GM04503 (cell line): ENCODE results near the gene INTS13.
"Not testable (repeated sequence)": the region's sequence is repeated elsewhere in the genome, so short reads cannot be mapped to it uniquely, and the experiment has no call there.

Source experiments
- DNase-seq: peaks from one replicate; pipeline ENCODE4 v3.0.0-alpha.2; 2012; ENCODE audit warnings: low read depth

The INTS13 gene

DNA sequence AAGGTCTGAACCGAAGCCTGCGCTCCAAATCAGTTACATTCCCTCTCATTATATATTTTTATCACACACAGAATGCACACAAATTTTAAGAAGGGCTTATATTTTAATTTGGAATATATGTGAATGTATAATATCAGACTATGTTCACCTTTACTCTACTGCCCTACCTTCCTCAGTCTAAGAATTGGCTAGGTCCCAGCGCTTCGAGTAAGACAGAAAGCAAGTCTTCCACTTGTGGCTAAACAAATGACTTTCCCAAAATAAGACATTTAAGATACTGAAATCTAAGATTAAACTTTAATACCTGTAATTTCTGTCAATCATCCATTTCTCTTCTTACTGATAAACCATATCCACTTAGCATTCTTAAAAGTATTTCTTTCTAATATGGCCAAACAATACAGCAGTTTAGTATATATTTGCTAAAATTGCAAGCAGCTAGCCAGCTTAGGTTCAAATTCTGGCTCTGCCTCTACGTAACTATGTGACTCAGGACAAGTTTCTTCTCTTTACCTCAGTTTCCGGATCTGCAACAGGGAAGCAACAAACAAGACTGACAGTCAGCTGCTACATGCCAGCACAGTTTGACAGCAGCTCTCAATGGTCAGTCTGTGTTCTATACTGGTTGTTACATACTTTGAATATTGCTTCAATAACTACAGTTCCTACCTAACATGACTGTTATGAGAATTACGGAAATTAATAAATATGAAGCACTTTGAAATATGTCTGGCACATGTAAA is 2.0 kb downstream of the INTS13 start:
- DNase-seq = no peak

DNA sequence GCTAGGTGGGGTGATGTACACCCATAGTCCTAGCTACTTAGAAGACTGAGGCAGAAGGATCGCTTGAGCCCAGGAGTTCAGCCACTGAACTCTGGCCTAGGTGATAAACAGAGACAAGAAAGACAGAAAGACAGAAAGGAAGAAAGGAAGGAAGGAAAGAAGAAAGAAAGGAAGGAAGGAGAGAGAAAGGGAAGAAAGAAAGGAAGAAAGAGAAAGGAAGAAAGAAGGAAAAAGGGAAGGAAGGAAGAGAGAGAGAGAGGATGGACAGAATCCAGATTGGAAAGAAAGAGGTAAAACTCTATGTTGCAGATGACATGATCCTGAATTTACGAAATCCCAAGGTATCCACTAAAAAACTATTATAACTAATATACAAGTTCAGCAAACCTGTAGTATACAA is 8.2 kb downstream of the INTS13 start:
- DNase-seq = no peak

DNA sequence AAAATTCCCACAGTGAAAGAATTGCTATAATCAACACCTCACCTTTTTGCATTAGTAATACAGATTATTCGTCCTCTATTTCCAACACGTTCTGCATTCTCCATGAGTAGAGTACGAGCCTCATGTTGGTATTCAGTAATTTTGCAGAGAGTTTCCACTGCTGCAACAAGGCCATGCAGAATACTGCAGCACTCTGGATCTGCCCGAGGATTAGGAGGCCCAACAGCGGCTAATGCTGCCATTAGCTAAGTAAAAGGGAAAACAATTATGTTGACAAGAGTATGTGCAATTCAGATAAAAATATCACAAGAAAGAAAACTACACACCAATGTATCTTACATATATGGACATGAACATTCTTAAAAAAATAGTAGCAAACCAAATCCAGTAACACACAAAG is 9.1 kb downstream of the INTS13 start:
- no peak for DNase-seq

DNA sequence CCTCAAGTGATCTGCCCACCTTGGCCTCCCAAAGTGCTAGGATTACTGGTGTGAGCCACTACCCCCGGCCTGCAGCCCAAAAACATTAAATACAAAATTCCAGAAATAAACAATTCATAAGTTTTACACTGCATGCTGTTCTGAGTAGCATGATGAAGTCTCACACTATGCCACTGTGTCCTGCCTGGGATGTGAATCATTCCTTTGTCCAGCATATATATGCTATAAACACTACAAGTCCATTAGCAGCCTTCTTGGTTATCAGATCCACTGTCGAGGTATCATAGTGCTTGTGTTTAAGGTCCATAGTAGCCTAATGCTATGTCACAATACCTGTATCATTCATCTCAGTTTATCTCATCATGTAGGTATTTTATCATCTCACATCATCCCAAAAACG is 15.9 kb downstream of the INTS13 start:
- DNase-seq = no peak

DNA sequence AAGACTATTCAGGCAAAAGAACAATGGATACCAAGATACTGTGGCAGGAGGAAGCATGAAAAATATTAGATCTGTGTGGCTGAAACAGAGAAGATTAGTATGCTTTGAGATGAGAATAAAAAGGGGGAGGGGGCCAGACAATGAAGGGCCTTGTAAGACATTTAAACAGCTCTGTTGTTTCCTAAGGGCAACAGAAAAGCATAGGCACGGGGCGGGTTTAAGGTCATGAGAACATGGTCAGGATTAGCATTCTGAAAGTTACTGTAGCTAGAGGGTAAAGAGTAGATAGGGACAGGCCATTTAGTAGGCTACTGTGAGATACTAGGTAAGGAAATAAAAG is 18.6 kb downstream of the INTS13 start:
- no peak for DNase-seq

DNA sequence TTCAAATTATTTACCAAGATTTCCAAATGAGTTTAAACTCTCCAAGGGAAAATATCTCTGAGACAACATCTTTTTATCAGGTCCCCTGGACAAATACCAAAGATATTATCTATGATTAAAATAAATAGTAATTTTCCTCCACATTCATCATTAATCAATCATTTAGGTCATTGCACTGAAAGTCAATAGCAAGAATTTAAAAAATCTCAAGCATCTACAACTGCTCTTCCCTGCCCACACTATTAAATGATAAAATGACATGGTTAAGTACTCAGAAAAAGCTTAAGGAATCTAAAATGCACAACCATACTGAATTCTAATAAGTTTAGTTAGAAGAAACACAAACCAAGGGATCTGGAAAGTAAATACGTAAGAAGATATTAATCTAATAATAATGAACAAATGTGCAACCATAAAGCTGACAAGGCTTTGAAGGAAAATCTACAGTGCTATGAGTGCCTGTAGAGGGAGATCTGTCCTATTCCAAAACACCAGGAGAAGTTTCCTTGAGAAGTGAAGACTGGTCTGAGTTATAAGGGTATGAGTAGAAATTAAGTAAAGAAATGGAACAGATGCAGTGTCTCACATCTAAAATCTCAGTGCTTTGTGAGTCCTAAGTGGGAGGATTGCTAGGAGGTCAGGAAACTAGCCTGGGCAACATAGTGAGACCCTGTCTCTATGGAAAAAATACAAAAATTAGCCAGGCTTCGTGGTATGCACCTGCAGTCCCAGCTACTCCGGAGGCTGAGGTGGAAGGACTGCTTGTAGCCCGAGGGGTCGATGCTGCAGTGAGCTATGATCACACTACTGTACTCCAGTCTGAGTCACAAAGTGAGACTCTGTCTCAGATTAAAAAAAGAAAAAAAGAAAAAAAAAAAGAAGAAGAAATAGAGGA is 19.2 kb downstream of the INTS13 start:
- no peak for DNase-seq

DNA sequence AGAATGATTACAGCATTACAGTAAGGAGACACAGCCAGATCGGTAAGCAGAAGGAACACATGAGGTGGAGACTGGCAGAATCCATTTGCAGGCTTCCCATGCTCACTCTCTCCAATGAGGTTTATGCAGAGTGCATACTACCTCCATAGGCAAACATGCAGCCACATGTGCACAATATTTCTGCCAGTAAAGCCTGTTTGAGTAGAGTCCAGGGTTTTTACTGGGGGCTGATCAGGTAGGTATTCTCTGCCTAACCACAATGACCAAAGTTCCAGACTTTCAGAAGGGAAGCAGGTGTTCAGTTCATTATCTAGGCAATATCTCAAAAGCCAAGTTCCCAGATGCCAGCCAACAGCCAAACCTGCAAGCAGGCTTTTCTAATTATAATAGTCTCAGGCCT is 31.1 kb downstream of the INTS13 start:
- DNase-seq = no peak

DNA sequence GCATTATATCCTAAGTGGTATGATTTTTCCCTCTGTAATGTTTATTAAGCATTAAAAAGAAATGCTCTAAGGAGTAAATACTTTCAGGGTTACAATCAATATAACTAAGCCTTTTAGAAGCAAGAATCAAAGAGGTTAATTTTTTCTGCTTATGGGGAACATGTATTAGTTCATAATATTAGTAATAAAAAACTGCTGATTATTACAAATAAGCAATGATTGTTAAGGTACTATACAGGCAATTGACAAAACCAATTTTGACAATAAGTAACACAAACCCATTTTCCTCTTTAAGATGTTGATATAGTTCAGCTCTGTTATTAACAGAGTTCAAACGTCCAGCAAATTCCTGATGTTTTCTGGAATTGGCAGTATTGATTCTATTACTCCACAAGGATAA is 31.8 kb downstream of the INTS13 start:
- no peak for DNase-seq

DNA sequence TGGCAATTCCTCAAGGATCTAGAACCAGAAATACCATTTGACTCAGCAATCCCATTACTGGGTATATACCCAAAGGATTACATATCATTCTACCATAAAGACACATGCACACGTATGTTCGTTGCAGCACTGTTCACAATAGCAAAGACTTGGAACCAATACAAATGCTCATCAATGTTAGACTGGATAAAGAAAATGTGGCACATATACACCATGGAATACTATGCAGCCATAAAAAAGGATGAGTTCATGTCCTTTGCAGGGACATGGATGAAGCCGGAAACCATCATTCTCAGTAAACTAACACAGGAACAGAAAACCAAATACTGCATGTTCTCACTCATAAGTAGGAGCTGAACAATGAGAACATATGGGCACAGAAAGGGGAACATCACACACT is 34.4 kb downstream of the INTS13 start:
- DNase-seq = not testable (repeated sequence)

DNA sequence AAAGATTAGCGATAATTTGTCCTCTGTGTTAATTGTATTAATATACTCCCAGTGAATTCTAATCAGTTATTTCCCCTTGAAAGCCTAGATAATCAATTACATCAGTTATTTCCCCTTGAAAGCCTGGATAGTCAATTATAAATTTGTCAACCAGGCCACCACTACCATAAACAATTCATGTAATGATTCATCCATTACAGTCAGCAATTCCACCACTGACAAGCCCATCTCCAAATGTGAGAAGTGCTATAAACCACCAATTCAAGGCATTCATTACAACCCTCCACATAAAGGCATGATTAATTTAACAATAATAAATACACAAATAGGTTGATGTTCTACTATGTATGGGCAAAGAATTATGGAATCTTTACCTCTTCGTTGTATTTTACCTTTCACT is 40.9 kb downstream of the INTS13 start:
- no peak for DNase-seq

DNA sequence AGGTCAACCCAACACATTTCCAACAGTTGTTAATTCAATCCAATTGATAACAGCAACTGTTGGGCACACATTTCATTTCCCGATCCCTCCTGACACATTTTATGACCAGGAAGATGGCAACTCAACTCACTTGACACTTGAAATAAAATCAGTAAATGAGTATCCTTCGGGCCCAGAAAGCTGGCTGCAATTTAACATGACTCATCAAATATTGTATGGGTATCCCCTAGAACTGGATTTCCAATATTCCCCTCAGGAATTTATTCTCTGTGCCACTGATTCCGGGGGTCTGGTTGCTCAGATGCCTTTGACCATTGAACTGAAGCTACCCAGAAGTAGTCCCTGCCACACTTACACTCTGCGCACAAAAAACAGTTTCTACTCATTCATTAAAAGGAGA is 42.1 kb downstream of the INTS13 start:
- DNase-seq = no peak

DNA sequence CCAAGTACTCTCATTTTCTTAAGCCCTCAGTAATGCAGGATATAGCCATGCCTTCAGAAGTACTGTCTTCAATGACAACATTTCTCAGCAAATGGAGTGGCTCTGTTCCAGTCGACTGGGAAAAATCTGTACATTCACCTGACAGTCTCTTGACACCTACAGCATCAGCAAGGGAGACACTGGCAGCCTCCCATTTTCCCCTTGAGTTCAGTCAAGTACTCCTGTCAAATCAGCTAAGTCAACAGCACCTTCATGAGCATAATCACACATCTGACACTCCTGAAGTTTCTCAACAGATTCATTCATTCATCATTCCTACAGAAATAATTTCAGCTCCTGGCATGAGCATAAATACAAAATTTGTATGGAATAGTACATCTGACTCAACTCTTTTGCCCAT is 46.1 kb downstream of the INTS13 start:
- DNase-seq = no peak

DNA sequence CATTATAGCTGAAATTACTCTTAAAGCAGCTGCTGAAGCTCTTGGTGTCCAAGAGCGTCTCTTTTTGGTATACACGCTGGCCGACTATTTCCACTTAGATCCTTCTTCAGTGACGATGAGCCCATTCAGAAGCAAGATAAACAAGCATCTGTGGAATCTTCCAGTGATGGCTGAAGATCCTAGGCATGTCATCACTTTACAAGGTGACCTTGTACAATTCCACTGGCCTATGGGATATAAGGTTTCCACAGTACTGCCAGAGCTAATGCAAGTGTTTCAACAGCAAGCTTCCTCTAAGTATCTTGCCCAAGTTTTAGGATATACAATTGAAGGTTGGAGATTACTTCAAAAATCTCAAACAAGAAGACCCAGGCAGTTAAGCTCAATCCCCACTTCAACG is 47.0 kb downstream of the INTS13 start:
- DNase-seq = no peak

DNA sequence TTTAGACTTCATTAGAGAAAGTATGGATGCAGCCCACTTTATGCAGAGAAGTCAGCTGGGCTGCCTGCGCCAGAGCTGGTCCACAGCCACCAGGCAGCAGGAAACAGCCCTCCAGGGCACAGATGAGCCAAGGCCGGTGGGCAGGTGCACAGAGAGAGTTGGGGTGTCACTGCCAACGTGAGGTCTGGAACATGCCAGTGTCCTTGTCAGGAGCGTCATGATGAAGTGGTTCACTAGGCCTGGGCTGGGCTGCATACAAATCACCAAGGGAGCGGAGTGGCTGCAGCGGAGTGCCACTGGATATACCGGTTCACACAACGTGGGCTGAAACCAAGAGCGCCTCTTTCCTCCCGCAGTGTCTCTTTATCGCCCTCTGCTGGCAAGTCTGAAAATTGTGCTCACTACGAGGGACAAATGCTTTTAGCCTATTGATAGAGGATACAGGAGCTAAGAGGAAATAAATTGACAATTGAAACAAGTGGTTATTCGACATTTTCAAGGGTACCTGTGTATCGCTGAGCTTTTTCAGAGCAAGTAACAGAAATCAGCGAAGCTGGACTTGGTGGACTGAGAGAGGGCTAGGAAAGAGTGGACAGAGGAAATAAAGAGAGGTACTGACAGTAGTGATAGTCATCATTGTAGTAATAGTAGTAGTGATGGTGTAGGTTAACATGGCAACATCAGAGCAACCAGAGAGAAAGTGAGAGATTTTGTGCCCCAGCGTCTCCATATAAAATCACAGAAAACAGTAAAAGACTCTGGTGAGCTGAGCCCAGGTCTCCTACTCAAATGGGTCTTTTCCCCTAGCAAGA is 52.8 kb downstream of the INTS13 start:
- peak; percentile 23 for DNase-seq

DNA sequence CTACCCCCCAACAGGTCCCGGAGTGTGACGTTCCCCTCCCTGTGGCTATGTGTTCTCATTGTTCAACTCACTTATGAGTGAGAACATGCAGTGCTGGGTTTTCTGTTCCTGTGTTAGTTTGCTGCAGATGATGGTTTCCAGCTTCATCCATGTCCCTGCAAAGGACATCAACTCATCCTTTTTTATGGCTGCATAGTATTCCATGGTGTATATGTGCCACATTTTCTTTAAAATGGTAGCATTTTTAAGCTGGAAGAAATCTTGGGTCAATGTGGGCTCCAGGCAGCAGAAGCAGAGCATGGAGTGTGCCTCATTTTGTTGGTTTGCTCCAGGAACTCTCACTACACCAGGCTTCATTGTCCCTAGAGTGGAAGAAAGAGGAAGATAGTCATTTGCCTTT is 57.2 kb downstream of the INTS13 start:
- no peak for DNase-seq

DNA sequence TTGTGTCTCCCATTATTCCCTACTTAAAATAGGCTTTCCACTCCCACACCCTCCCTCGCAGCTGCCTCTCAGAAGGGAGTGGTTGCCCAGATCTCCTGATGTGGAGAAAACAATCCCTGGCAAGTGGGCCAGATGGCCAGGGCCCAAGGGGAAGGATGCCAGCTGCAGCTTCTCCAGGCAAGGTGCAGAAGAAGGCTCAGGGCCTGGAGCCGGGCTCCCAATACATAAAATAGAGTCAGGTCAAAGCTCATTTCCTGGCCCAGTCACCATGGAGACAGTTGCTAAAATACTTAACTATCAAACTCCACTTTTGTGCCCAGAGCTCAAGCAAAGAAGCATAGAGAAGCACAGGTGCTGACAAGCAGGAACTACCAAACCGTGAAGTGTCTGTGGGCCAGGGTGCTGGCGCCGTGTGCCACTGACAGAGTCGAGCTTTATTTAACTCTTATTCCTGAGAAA is 59.1 kb downstream of the INTS13 start:
- DNase-seq = no peak

DNA sequence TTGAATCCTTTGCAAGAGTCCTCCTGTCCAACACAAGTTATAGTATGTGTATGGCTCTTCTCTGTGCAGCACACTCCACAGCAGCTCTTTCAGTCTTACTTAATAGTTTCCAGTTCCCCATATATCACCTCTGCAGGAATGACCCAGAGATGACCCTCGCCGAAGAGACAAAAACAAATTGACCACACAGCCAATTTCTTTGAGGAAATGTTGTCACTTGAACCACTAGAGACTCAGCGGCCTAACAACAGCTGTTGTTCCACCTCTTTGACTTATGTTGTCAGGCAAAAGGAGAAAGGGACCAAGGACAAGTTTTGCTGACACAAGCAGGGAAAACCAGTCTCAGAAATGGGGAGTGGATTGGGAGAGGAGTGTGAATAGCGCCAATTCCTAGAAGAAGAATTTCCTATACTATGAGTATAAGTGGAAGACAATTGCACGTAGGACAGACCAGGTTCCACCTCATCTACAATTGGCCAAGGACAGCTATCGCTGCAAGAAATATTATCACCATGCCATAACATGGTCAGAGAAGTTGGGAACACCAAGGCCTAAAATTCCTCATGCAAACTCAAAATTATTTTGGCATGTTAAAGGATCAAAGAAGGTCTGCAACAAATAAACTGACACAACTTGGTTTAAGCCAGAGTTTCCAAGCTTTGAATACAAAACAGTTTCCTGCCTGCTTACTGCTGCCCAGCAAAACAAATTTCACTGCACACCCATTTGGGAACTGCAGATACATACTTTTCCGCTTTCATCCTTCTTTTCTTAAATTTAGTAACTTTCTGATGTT is 63.1 kb downstream of the INTS13 start:
- no peak for DNase-seq

DNA sequence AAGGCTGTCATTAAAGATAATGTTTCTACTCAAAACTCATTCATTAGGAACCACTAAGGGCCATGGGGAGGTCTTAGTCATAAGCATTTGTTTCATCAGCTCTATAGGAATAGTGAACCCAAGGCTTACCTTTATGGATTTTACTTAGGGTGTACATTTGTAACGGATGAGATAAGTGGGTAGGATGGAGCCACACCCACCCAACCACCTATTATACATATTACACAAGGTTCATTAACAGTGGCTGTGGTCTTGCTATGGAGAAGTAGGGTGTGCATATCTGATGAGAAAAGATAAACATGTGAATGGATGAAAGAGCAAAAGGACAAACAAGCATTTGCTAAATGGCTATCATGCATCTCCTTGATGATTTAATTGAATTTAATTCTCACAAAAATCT is 65.2 kb downstream of the INTS13 start:
- no peak for DNase-seq

DNA sequence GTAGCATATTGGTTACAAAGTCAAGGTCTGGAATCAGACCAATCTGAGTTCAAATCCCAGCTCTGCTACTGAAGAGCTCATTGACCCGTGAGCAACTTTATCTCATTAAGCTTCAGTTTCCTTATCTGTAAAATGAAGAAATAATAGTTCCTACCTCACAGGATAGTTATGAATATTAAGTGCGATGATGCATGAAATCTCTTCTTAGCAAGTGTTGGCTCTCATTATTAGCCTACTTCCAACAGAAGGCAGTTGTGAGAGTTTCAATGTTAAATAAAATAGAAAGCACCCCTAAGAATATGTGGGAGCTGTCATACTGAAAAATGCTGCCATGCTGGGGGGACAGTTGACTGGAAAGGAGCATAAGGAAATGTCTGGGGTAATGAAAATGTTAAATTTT is 65.8 kb downstream of the INTS13 start:
- no peak for DNase-seq

DNA sequence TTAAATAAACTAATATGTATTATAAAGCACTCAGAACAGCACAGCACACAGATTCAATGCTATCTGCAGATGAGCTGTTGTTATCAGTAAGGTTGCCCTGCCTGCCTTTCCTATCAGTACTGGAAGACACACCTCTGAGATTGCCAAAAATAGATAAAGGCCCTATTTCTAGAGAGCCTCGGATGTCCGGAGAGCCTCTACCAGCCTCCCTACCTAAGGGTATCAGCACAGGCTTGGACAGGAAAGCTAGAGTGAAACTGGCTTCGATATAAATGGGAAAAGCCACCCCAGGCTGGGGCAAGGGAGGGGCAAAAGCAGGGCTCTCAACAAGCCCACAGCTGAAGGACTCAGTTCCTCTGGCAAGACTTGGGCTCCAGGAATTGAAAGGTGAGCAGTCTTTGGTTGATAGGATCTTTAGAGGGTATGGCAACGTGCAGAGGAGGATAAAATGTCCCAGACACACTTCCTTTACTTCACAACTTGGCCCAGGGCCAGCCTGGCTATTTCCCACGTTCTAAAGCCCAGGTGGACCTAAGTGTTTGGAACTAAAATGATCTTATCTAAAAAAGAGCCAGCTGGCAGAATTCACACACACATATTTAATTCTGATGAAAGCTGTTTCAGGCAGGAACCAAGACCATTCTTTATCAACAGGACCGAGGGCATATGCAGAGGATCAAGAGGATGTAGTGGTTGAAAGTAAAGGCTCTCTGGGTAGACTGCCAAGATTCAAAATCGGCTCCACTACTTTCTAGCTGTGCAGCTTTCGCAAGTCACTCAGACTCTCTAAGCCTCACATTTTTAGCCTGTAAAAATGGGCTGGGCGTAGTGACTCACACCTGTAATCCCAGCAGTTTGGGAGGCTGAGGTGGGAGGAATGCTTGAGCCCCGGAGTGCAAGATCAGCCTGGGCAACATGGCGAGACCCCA is 67.0 kb downstream of the INTS13 start:
- no peak for DNase-seq
